Motor neuron (in vitro differentiated cells): ENCODE data around the gene PMM2. TPM values are rescaled to one million over a fixed set of nuclear protein-coding genes. Genes with fewer than 3 reads are reported as not detected.

Experiments
- ATAC-seq, 8 experiments: fragments of 200-7000 bp; cut with Tn5 transposase; replicated peaks in 6 of 8; 2 replicates each; pipeline ENCODE4 v1.8.0; 2021; ENCODE audit warnings: mild to moderate bottlenecking in 8 of 8, moderate library complexity in 8 of 8
- H3K27ac ChIP-seq, 2 donors: fragments of 250-450 bp; sonication (Bioruptor Pico); 2 replicates each; pipeline ENCODE4 v1.9.0; 2021; ENCODE audit warnings: antibody characterized with exemption in 2 of 2, mild to moderate bottlenecking in 2 of 2, moderate library complexity in 1 of 2
- H3K4me1 ChIP-seq, 2 donors: fragments of 250-450 bp; sonication (Bioruptor Pico); replicated peaks in 1 of 2; 2 replicates each; pipeline ENCODE4 v1.6.1; 2021; ENCODE audit warnings: antibody characterized with exemption in 2 of 2, mild to moderate bottlenecking in 2 of 2, moderate library complexity in 1 of 2
- H3K4me3 ChIP-seq, 5 donors: fragments of 250-450 bp; sonication (Bioruptor Pico); 2 replicates each; pipeline ENCODE4 v1.9.0; 2021; ENCODE audit warnings: antibody characterized with exemption in 5 of 5, mild to moderate bottlenecking in 5 of 5, moderate library complexity in 4 of 5
- WGBS, 10 experiments: fragments of 450-650 bp; shearing (Covaris generic); methylation state at CpG; one replicate each; pipeline ENCODE4 v1.0.0; 2022; 5-methylcytosine and 5-hydroxymethylcytosine counted together
- in situ Hi-C, 9 experiments: fragments of 400-800 bp; cut with MboI; loops; one replicate each; pipeline ENCODE4 v1.15.0; 2021; ENCODE audit warnings: low sequenced_read_pairs in 9 of 9, low pct_unique_long_range_greater_than_20kb in 2 of 9; ENCODE audit not compliant: unreplicated experiment in 9 of 9
- total RNA-seq, 8 experiments: library from RNA; unstranded; fragments of 300-600 nt; gene quantifications; 2 replicates each; pipeline versions ENCODE4 v1.2.3 to v1.2.4, GENCODE V29; 2022

The PMM2 gene
- total RNA-seq, 8 experiments from 2014 or later, result 14.5 to 58.6 (median 34.6) TPM

- peak in 3 of 8 experiments; percentile 3 to 39 (median 17) for ATAC-seq
- no peak overlapping the region for H3K4me3 ChIP-seq
- WGBS, 10 experiments, result 66 to 100% (median 94%) methylated on average over 2 to 7 of the region's 14 CpGs; no CpG with 5 or more reads in 2 of the 10 experiments
- H3K27ac ChIP-seq, result no peak overlapping the region
- in situ Hi-C loops, result no loop called here
- H3K4me1 ChIP-seq, result peaks cover 10 to 29% of the 10 kb centered on the region in 2 donors
Observed at GRCh38 chr16:8861563-8862308, 64.1 kb downstream of the PMM2 start.

GRCh38 chr16:8862309-8863130 is 64.9 kb downstream of the PMM2 start:
- ATAC-seq, result peak in 2 of 8 experiments; percentile 2 to 3
- in situ Hi-C loops, result no loop called here
- Histone ChIP-seq H3K27ac (no peak overlapping the region), H3K4me1 (peaks cover 10 to 29% of the 10 kb centered on the region in 2 donors), H3K4me3 (no peak overlapping the region)
- WGBS, 10 experiments, result 78 to 100% (median 92%) methylated on average over 1 to 7 of the region's 14 CpGs; no CpG with 5 or more reads in 5 of the 10 experiments

- peak; percentile 7 to 52 (median 36) for ATAC-seq
- Histone ChIP-seq H3K4me1 (peaks cover 10 to 29% of the 10 kb centered on the region in 2 donors), H3K27ac (peak overlapping the region in 1 of 2 donors; percentile 11), H3K4me3 (no peak overlapping the region)
- 73 to 85% (median 81%) methylated on average over 1 to 7 of the region's 17 CpGs; no CpG with 5 or more reads in 3 of the 10 experiments for WGBS, 10 experiments
- in situ Hi-C loops, result no loop called here
Observed at GRCh38 chr16:8863594-8864424, 66.2 kb downstream of the PMM2 start.

GRCh38 chr16:8864480-8865110 is 67.0 kb downstream of the PMM2 start:
- Histone ChIP-seq H3K4me1 (peaks cover 10 to 34% of the 10 kb centered on the region in 2 donors), H3K27ac (peak overlapping the region in 1 of 2 donors; percentile 11), H3K4me3 (no peak overlapping the region)
- ATAC-seq, result no peak
- in situ Hi-C loops, result no loop called here
- 22 to 92% (median 50%) methylated on average over 2 to 7 of the region's 13 CpGs; no CpG with 5 or more reads in 5 of the 10 experiments for WGBS, 10 experiments

GRCh38 chr16:8865145-8865882 is 67.7 kb downstream of the PMM2 start:
- Histone ChIP-seq H3K27ac (no peak overlapping the region), H3K4me3 (no peak overlapping the region), H3K4me1 (peaks cover 10 to 34% of the 10 kb centered on the region in 2 donors)
- no peak for ATAC-seq
- WGBS, 10 experiments, result 69 to 100% (median 89%) methylated on average over 3 to 9 of the region's 14 CpGs; no CpG with 5 or more reads in 5 of the 10 experiments
- in situ Hi-C loops, result no loop called here

GRCh38 chr16:8866118-8866883 is 68.7 kb downstream of the PMM2 start:
- peak overlapping the region; percentile 54 to 86 for H3K27ac ChIP-seq
- peaks cover 10 to 34% of the 10 kb centered on the region in 2 donors for H3K4me1 ChIP-seq
- in situ Hi-C loops, result no loop called here
- ATAC-seq, result peak in 7 of 8 experiments; percentile 0 to 69 (median 68)
- 0 to 50% (median 27%) methylated on average over 1 to 8 of the region's 30 CpGs; no CpG with 5 or more reads in 6 of the 10 experiments for WGBS, 10 experiments
- peak overlapping the region; percentile 66 to 98 (median 79) for H3K4me3 ChIP-seq

- ATAC-seq, result peak in 1 of 8 experiments; percentile 3
Observed at GRCh38 chr16:8866884-8867215, 69.2 kb downstream of the PMM2 start.

GRCh38 chr16:8867216-8867931 is 69.7 kb downstream of the PMM2 start:
- ATAC-seq, result peak in 3 of 8 experiments; percentile 0 to 1 (median 1)
- H3K27ac ChIP-seq, result peak overlapping the region; percentile 54 to 86
- peaks cover 10 to 32% of the 10 kb centered on the region in 2 donors for H3K4me1 ChIP-seq
- in situ Hi-C loops, result no loop called here
- 0 to 4% (median 2%) methylated on average over 1 to 10 of the region's 35 CpGs; no CpG with 5 or more reads in 4 of the 10 experiments for WGBS, 10 experiments
- peak overlapping the region; percentile 66 to 98 (median 79) for H3K4me3 ChIP-seq

More at GRCh38 chr16:8866884-8867215, 69.2 kb downstream of the PMM2 start:
- H3K27ac ChIP-seq, result peak overlapping the region; percentile 54 to 86
- no CpG with 5 or more reads among the region's 16 CpGs for WGBS, 10 experiments
- peak overlapping the region; percentile 66 to 98 (median 79) for H3K4me3 ChIP-seq
- H3K4me1 ChIP-seq, result peaks cover 10 to 32% of the 10 kb centered on the region in 2 donors
- in situ Hi-C loops, result no loop called here

- ATAC-seq, result no peak
- Histone ChIP-seq H3K4me1 (peaks cover 10 to 32% of the 10 kb centered on the region in 2 donors), H3K4me3 (peak overlapping the region; percentile 66 to 98 (median 79)), H3K27ac (peak overlapping the region; percentile 46 to 86)
- WGBS, 10 experiments, result 0% methylated on average over 1 to 3 of the region's 16 CpGs; no CpG with 5 or more reads in 7 of the 10 experiments
- in situ Hi-C loops, result no loop called here
Observed at GRCh38 chr16:8867932-8868415, 70.3 kb downstream of the PMM2 start.

GRCh38 chr16:8868416-8869211 is 71.0 kb downstream of the PMM2 start, which contains the start of gene CARHSP1:
CARHSP1 (minus strand) TSS chr16:8869006; CDS start chr16:8859328, 9,678 bp downstream.
- H3K27ac ChIP-seq, result peak within 1 kb of the TSS; percentile 46 to 86
- peak within 1 kb of the TSS; percentile 66 to 98 (median 79) for H3K4me3 ChIP-seq
- in situ Hi-C loops, result no loop called here
- WGBS, 10 experiments, result 0% methylated on average over 6 of the region's 83 CpGs; no CpG with 5 or more reads in 9 of the 10 experiments
- ATAC-seq, result peak; percentile 54 to 79 (median 60)
- H3K4me1 ChIP-seq, result peaks cover 10 to 28% of the 10 kb centered on the region in 2 donors
